Aorta (tissue), 5 donors: ENCODE data around the gene MOB3B. TPM values are rescaled to one million over a fixed set of nuclear protein-coding genes. Genes with fewer than 3 reads are reported as not detected.

ENCODE experiments used
- ATAC-seq: fragments of 200-7000 bp; cut with Tn5 transposase; one replicate; pipeline ENCODE4 v1.9.1; 2022; ENCODE audit warnings: moderate library complexity; ENCODE audit not compliant: low FRiP score
- DNase-seq, 2 donors: peaks; one replicate each; pipeline ENCODE4 v3.0.0-alpha.2; 2020
- H3K27ac ChIP-seq, 2 donors: one replicate each; pipeline ENCODE4 v1.5.1; 2013; ENCODE audit warnings: low read length in 2 of 2, mild to moderate bottlenecking in 2 of 2, moderate library complexity in 2 of 2, control low read depth in 1 of 2, inconsistent platforms in 1 of 2, low read depth in 1 of 2
- H3K27me3 ChIP-seq, 2 donors: one replicate each; pipeline ENCODE4 v1.6.1; 2013; ENCODE audit warnings: control low read depth in 1 of 2, low read length in 1 of 2, mild to moderate bottlenecking in 1 of 2, moderate library complexity in 1 of 2; ENCODE audit not compliant: insufficient read depth in 2 of 2, control insufficient read depth in 1 of 2
- H3K36me3 ChIP-seq, 2 donors: one replicate each; pipeline ENCODE4 v1.6.1; 2013; ENCODE audit warnings: control low read depth in 1 of 2, low read length in 1 of 2, mild to moderate bottlenecking in 1 of 2; ENCODE audit not compliant: insufficient read depth in 2 of 2, control insufficient read depth in 1 of 2
- H3K4me1 ChIP-seq, 2 donors: one replicate each; pipeline ENCODE4 v1.6.1; 2013; ENCODE audit warnings: low read length in 2 of 2, control low read depth in 1 of 2, mild to moderate bottlenecking in 1 of 2, moderate library complexity in 1 of 2; ENCODE audit not compliant: insufficient read depth in 2 of 2, control insufficient read depth in 1 of 2
- H3K4me3 ChIP-seq, 2 donors: one replicate each; pipeline ENCODE4 v1.5.1; 2013; ENCODE audit warnings: low read length in 2 of 2, control low read depth in 1 of 2, mild to moderate bottlenecking in 1 of 2
- H3K9me3 ChIP-seq: one replicate; pipeline ENCODE4 v1.6.1; 2013; ENCODE audit warnings: mild to moderate bottlenecking, low read length; ENCODE audit not compliant: control insufficient read depth
- WGBS, 2 donors: extraction: QIAGEN DNeasy Blood & Tissue Kit; methylation state at CpG; one replicate each; pipeline ENCODE4 v1.1.7; 2013; 5-methylcytosine and 5-hydroxymethylcytosine counted together
- intact Hi-C, 2 donors: fragments of 100-400 bp; cut with DNase I; formaldehyde crosslinking; loops; one replicate each; pipeline versions ENCODE4 v1.14.2 to v1.15.0; 2022
- polyA plus RNA-seq, 2 donors: library from polyadenylated mRNA; stranded (reverse); fragments of 200-250 nt; gene quantifications; one replicate each; pipeline ENCODE4 v1.2.3, GENCODE V29; 2013
- total RNA-seq, 2 donors: library from RNA; stranded (reverse); fragmentation: NEBNext Ultra II Directional; extraction: Animal tissue kit (Norgen Biotek cat#: 25700); gene quantifications; one replicate each; pipeline ENCODE4 v1.2.1, GENCODE V29; 2021
- donor health status: healthy with polysubstance abuse.
- donor health status: Bipolar disorder and iron deficiency.
- donor health status: DM: no; HTN: no; CAD: no.
- donor health status: DM: no; HTN: no; CAD: no.
- donor health status: DM: yes; HTN: yes; CAD: no.

MOB3B gene
- total and polyA plus RNA-seq, 4 donors = 3.0 to 9.0 (median 5.8) TPM

GRCh38 chr9:27433631-27434325, 95.8 kb downstream of the MOB3B start:
- no peak overlapping the region for H3K27ac ChIP-seq
- no peak for ATAC-seq
- DNase-seq = no peak
- no peaks in the 10 kb centered on the region for H3K9me3 ChIP-seq
- peaks cover 0 to 8% of the 10 kb centered on the region in 2 donors for H3K36me3 ChIP-seq
- 65 to 72% methylated on average over 3 of the region's 3 CpGs for WGBS, 2 donors
- intact Hi-C loops = loop anchor here in 1 of 2 donors (5.0 kb wide), 1 partner anchor 34 kb away; no protein-coding TSS in a partner anchor
- H3K4me1 ChIP-seq = peaks cover 6% of the 10 kb centered on the region in 2 donors
- H3K4me3 ChIP-seq = no peak overlapping the region
- no peaks in the 10 kb centered on the region for H3K27me3 ChIP-seq

DNA sequence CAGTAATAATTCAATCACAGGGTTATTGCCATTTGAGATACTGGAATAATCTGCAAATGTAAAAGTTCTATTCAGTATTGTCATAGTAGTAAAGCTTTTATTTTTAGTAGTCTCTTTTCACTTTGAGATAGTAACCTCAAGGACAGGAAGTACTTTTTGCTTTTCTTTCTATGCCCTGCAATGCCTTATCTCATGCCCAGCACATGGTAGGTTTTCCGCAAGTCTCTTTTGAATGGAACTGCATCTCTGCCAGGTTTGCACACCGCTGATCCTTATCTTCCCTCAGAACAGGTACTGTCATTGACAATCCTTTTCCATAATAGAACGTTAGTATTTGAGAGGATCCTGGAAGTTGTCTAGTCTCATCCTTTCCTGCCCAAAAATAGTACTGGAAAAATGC, 97.3 kb downstream of the MOB3B start:
- ATAC-seq = no peak
- DNase-seq = no peak
- Histone ChIP-seq H3K36me3 (peaks cover 0 to 2% of the 10 kb centered on the region in 2 donors), H3K27me3 (no peaks in the 10 kb centered on the region), H3K4me1 (peaks cover 6% of the 10 kb centered on the region in 2 donors), H3K9me3 (no peaks in the 10 kb centered on the region), H3K27ac (no peak overlapping the region), H3K4me3 (no peak overlapping the region)
- intact Hi-C loops = loop anchor here in 1 of 2 donors (5.0 kb wide), 1 partner anchor 35 kb away; no protein-coding TSS in a partner anchor
- WGBS, 2 donors = 74 to 80% methylated on average over 3 of the region's 3 CpGs

- Histone ChIP-seq H3K36me3 (peaks cover 0 to 2% of the 10 kb centered on the region in 2 donors), H3K27ac (no peak overlapping the region), H3K27me3 (no peaks in the 10 kb centered on the region), H3K9me3 (no peaks in the 10 kb centered on the region), H3K4me1 (peaks cover 6% of the 10 kb centered on the region in 2 donors), H3K4me3 (no peak overlapping the region)
- DNase-seq = no peak
- ATAC-seq = no peak
- intact Hi-C loops = loop anchor here in 1 of 2 donors (5.0 kb wide), 1 partner anchor 36 kb away; no protein-coding TSS in a partner anchor
- WGBS, 2 donors = 88 to 94% methylated on average over 2 of the region's 2 CpGs
Observed at GRCh38 chr9:27431543-27432147, 98.0 kb downstream of the MOB3B start.

GRCh38 chr9:27430750-27431535, 98.7 kb downstream of the MOB3B start:
- WGBS, 2 donors = 85 to 86% methylated on average over 5 of the region's 5 CpGs
- peaks cover 0 to 2% of the 10 kb centered on the region in 2 donors for H3K36me3 ChIP-seq
- no peaks in the 10 kb centered on the region for H3K9me3 ChIP-seq
- intact Hi-C loops = loop anchor here in 1 of 2 donors (5.0 kb wide), 1 partner anchor 36 kb away; no protein-coding TSS in a partner anchor
- no peak overlapping the region for H3K27ac ChIP-seq
- H3K27me3 ChIP-seq = no peaks in the 10 kb centered on the region
- peaks cover 6% of the 10 kb centered on the region in 2 donors for H3K4me1 ChIP-seq
- DNase-seq = no peak
- H3K4me3 ChIP-seq = no peak overlapping the region
- no peak for ATAC-seq

DNA sequence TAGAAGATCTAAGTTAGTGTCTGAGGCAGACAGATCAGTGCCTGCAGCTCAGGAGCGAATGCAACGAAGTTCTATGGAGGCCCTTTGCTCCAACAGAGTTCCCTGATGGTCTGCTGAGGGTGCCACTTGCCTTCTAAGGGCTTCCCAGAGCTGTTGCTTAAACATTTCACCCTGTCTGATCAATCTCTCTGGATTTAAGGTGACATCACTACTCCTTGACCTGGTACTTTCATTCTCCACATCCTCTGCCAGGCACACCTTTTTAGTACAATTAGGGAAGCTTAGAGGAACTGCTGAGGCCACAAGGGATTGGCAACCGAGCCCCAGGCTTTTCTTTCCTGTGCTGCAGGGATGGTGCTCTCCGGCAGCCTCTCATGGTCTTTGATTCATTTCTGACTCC, 99.7 kb downstream of the MOB3B start:
- DNase-seq (no peak), ATAC-seq (no peak)
- Histone ChIP-seq H3K4me3 (no peak overlapping the region), H3K36me3 (peaks cover 0 to 2% of the 10 kb centered on the region in 2 donors), H3K27me3 (no peaks in the 10 kb centered on the region), H3K4me1 (peaks cover 6% of the 10 kb centered on the region in 2 donors), H3K9me3 (no peaks in the 10 kb centered on the region), H3K27ac (no peak overlapping the region)
- intact Hi-C loops = loop anchor here in 1 of 2 donors (5.0 kb wide), 1 partner anchor 37 kb away; no protein-coding TSS in a partner anchor
- WGBS, 2 donors = 74 to 75% methylated on average over 4 of the region's 4 CpGs

- H3K27ac ChIP-seq = no peak overlapping the region
Observed at GRCh38 chr9:27429436-27429835, 100.2 kb downstream of the MOB3B start.

GRCh38 chr9:27428551-27428950, 101.1 kb downstream of the MOB3B start:
- no peak overlapping the region for H3K27ac ChIP-seq
- peaks cover 0 to 6% of the 10 kb centered on the region in 2 donors for H3K4me1 ChIP-seq
- no peak for ATAC-seq
- intact Hi-C loops = no loop called here
- no peaks in the 10 kb centered on the region for H3K27me3 ChIP-seq
- H3K36me3 ChIP-seq = peaks cover 0 to 2% of the 10 kb centered on the region in 2 donors
- no peak for DNase-seq
- no peak overlapping the region for H3K4me3 ChIP-seq
- 100% methylated on average over 1 of the region's 1 CpG for WGBS, 2 donors
- H3K9me3 ChIP-seq = no peaks in the 10 kb centered on the region

More at GRCh38 chr9:27429436-27429835, 100.2 kb downstream of the MOB3B start:
- peaks cover 4 to 6% of the 10 kb centered on the region in 2 donors for H3K4me1 ChIP-seq
- ATAC-seq (no peak), DNase-seq (no peak)
- 95 to 97% methylated on average over 2 of the region's 2 CpGs for WGBS, 2 donors
- H3K4me3 ChIP-seq = no peak overlapping the region
- H3K36me3 ChIP-seq = peaks cover 0 to 2% of the 10 kb centered on the region in 2 donors
- H3K9me3 ChIP-seq = no peaks in the 10 kb centered on the region
- intact Hi-C loops = no loop called here
- no peaks in the 10 kb centered on the region for H3K27me3 ChIP-seq

DNA sequence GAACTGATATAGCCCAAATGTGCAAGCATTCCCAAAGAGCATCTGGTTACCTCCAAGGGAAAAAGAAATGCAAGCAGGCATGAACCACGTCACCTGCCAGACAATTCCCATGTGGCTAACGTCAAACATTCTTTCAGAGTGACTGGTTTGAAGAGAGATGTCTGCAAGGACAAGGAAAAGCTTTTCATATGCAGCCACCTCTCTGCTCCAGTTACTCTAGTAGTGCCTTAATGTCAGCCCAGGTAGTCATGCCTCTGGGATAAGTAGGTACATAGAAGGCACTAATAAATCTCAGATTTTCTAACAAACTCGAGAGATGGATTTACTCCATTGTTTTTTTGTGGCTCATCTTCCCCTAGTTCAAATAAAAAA, 102.4 kb downstream of the MOB3B start:
- H3K4me3 ChIP-seq = no peak overlapping the region
- H3K36me3 ChIP-seq = peaks cover 0 to 2% of the 10 kb centered on the region in 2 donors
- no peak overlapping the region for H3K27ac ChIP-seq
- DNase-seq = no peak
- no peaks in the 10 kb centered on the region for H3K9me3 ChIP-seq
- H3K27me3 ChIP-seq = no peaks in the 10 kb centered on the region
- intact Hi-C loops = no loop called here
- WGBS, 2 donors = 47 to 53% methylated on average over 3 of the region's 3 CpGs
- no peak for ATAC-seq
- H3K4me1 ChIP-seq = peaks cover 0 to 4% of the 10 kb centered on the region in 2 donors
